Hematopoietic multipotent progenitor cell treated with erythropoietin and hydrocortisone succinate and interleukin-3 and kit ligand, for 4 days (in vitro differentiated cells): ENCODE data around the gene ASPHD2.
"Not testable (repeated sequence)": the region's sequence is repeated elsewhere in the genome, so short reads cannot be mapped to it uniquely, and the experiment has no call there.

Experiments used
- DNase-seq: peaks from one replicate; pipeline ENCODE4 v3.0.0-alpha.2; 2015

ASPHD2 gene

GRCh38 chr22:26416670-26417276 is 12.3 kb upstream of the ASPHD2 start:
- DNase-seq, result no peak

GRCh38 chr22:26417406-26417805 is 11.7 kb upstream of the ASPHD2 start:
- DNase-seq, result no peak

- no peak for DNase-seq
These were observed 10.4 kb upstream of the ASPHD2 start for GRCh38 chr22:26418620-26419019.

GRCh38 chr22:26426924-26427323 is 2.1 kb upstream of the ASPHD2 start:
- no peak for DNase-seq

DNA sequence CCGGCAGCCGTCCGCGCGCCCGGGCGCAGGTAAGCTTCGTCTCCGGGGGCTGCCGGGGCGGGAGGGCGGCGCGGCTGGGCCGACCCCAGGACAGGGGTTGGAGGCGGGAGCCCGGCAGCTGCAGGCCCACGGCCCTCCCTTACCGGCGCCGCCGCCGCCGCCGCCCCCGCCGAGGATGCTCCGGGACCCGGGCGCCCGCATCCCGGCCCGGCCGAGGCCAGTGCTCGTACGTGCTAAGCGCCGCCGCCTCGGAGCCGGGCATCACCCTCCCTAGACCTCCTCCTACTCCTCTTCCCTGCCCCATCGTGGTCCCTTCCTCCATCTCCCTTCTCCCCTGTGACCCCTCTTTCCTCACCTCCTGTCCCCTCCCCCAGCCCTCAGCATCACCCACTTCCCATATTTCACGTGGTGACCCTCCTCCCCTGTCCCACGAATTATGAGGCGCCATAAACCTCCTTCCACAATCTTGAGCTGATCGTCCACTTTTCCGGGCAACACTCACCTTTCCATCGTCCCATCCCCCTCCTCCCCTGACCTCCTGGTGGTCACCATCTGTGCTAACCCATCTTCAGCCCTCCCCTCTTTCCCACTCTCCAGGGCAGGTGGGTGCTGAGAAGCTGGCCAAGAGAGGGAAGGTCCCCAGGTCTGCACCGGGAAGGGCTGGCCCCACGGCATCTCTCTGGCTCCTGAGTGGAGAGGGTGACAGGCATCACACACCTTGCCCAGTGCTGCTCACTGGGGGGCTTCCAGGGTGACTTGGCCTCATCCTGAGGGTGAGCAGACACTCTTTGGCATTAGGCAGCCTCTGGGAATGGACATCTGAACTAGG is 612 bp downstream of the ASPHD2 start:
- no peak for DNase-seq

DNA sequence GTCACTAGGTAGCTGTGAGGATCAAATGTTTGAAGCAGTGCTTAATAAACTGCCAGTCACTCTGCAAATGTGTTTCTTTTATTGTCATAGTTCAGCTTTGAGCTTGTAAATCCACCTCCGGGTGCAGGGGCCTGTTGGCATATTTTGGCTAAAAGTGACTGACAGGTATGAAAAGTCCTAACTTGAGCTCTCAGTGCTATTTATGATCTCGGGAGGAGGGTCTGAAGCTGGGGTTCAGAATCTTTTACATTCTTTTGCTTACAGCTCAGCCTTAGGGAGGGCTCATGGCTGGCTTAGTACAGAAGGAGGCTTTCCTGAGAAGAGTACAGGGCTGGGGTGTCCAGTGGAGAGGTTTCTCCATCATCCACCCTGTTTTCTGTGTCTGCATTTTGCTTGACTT is 1.5 kb downstream of the ASPHD2 start:
- DNase-seq, result no peak

- no peak for DNase-seq
These were observed 2.4 kb downstream of the ASPHD2 start for GRCh38 chr22:26431261-26431995.

- DNase-seq, result peak; percentile 69
These were observed 3.7 kb downstream of the ASPHD2 start for GRCh38 chr22:26432619-26433311.

DNA sequence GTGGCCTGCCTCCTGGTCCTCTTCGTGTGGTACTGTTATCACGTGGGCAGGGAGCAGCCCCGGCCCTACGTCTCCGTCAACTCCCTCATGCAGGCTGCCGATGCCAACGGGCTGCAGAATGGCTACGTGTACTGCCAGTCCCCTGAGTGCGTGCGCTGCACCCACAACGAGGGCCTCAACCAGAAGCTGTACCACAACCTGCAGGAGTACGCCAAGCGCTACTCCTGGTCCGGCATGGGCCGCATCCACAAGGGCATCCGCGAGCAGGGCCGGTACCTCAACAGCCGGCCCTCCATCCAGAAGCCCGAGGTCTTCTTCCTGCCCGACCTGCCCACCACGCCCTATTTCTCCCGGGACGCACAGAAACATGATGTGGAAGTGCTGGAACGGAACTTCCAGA is 4.7 kb downstream of the ASPHD2 start:
- no peak for DNase-seq

DNA sequence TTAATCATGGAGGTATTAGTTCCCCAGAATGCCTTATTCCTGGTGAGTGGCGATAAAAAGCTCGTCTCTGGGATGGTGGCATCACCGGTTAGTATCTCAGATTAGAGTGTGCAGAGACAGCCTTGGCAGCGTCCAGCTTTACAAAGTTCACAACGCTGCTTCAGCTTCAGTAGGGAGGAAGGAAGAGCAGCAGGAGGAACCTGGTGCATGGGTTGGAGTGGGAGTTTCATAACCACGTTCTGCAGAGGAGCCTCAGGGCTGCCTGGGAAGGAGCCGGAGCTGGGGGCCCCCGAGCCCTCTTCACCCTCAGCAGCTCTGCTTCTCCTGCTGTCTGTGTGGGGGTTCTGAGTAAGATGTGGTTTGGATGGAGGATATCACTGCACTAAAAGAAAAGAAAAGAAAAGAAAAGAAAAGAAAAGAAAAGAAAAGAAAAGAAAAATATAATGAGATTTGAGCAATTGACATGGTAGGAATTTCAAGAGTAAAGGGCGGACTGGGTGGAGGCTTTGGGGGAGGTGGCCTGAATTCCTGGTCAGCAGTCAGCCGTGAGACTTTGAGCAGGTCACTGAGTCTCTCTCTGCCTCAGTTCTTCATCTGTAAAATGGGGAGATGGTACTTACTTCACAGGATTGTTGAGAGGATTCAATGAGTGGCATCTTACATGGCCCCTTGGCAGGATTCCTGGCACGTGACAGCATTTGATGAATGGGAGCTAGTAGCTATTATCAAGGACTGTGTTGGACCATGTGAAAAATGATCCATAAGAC is 6.5 kb downstream of the ASPHD2 start:
- no peak for DNase-seq

DNA sequence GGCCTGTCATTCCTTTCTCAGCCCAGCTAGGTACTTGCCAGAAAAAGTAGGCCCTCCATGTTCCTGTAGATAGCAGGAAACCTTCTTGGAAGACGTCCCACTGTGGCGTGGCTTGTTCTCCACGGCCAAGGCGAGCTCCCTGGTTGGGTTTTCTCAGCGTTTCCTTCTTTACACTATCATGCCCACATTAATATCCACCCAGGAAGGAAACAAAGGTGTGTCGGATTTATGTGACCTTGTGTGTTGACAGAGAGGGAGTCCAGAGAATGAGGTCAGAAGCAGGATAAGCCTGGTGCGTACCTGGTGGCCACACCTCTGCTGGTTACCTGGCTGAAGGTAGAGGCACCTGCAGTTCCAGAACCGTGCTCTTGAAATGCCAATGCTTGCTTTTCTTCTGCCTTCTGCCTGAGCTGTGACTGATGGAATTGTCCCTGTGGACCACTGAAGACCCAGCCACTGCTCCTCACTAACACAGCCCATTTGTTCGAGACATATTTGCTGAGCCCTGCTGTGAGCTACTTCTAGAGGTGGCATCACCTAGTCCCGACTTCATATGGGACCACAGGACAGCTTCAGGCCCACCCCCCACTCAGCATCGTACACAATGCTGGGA is 7.9 kb downstream of the ASPHD2 start:
- DNase-seq, result no peak

GRCh38 chr22:26437694-26438392 is 8.8 kb downstream of the ASPHD2 start:
- no peak for DNase-seq

GRCh38 chr22:26438776-26439175 is 9.7 kb downstream of the ASPHD2 start:
- not testable (repeated sequence) for DNase-seq

DNA sequence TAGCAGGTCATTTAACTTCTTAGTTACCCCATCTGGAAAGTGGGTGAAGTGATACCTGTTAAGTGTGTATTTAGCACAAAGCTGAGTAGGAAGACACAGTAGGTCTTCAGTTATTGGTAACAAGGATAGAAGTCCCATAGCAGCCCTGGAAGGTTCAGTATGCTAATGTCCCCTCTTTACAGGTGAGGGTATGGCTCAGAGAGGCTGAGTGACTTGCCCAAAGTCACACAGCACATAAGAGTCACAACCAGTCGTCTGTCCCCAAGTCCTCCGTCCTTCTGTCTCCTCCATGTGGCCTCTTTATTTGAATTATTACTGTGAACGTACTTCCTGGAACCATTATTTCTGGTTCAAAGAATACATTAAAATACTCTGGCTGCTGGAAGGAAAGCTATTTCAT is 10.5 kb downstream of the ASPHD2 start:
- DNase-seq, result no peak

- no peak for DNase-seq
These were observed 13.2 kb downstream of the ASPHD2 start for GRCh38 chr22:26442086-26442756.

DNA sequence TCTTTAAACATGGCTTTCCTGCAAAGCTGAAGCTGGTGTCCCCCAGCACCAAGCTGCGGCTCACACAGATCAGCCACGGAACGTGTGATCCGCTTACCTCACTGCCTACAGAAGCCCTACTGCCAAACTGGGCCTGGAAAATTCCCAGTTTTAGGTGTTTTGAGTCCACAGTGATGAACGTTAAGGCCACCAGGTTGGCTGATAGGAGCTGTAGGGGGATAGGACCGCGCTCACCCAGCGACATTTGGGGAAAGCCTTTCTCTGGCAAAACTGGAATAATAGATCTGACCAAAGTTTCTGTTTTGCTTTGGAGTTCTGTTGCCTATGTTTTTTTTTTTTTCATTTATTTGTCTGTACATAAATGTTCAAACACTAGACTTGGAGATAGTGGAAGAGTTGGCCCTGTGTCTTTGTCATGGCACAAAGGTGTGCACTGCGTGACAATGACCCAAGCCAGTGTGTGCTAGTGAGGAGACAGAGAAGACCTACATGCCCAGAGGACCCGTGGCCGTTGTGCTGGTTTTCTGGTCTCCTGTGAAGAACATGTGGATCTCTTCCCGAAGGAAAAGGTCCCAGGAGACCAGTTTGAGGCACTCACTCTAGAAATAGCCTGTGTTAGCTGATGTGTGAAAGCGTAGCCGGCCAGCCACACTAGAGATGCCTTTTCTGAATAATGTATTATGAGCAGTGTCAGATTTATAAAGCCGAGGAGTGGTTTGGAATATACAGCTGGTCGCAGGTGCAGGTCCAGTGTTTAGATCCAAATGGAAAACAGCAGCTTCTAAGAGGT is 15.0 kb downstream of the ASPHD2 start:
- no peak for DNase-seq

DNA sequence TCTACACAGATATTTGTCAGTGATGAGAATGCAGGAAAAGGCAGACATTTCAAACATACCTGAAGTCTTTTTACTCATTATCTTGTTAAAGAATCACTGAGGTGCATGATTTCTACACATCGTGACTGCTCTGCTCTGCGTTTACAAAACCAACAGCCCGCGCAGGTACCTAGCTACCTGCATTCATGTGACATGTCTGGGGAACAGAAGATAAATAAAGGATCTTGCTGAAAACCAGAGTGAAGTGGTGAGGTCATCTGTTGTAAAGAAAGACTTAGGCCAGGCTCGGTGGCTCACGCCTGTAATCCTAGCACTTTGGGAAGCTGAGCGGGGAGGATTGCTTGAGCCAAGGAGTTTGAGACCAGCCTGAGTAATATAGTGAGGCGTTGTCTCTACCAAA is 15.7 kb downstream of the ASPHD2 start:
- DNase-seq, result no peak

- no peak for DNase-seq
These were observed 16.7 kb downstream of the ASPHD2 start for GRCh38 chr22:26445577-26446275.

DNA sequence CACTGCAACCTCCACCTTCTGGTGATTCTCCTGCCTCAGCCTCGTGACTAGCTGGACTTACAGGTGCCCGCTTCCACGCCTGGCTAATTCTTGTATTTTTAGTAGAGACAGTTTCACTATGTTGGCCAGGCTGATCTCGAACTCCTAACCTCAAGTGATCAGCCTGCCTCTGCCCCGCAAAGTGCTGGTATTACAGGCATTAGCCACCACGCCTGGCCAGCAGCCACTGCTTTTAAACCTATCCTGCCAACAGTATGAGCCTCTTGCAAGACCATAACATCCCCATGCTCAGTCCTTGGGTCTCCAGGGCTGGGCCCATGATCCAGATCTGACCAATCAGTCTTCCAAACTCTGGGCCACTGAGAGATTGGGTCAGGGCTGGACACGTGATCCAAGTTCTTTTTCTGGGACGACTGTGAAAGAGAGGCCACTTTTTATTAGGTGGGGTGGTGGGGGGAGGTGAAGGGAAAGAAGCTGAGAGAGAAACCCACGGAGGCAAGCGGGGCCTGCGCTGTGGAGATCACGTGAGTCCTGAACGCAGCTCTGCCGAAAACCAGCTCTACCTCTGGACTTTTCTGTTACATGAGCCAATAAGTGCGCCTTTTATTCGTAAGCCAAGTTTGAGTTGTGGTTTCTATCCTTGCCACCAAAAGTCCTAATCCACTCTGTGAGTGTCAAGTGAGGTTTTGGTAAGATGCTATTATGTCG is 17.9 kb downstream of the ASPHD2 start:
- DNase-seq, result no peak
